HG03378 (cell line): ENCODE measurements around the gene FXYD6.
"Not testable (repeated sequence)": the region's sequence is repeated elsewhere in the genome, so short reads cannot be mapped to it uniquely, and the experiment has no call there.

Source experiments
- ATAC-seq: cut with Tn5 transposase; IDR thresholded peaks from one replicate; pipeline ENCODE4 v1.9.1; 2021; ENCODE audit warnings: mild to moderate bottlenecking, moderate library complexity; ENCODE audit not compliant: unreplicated experiment

Gene FXYD6

DNA sequence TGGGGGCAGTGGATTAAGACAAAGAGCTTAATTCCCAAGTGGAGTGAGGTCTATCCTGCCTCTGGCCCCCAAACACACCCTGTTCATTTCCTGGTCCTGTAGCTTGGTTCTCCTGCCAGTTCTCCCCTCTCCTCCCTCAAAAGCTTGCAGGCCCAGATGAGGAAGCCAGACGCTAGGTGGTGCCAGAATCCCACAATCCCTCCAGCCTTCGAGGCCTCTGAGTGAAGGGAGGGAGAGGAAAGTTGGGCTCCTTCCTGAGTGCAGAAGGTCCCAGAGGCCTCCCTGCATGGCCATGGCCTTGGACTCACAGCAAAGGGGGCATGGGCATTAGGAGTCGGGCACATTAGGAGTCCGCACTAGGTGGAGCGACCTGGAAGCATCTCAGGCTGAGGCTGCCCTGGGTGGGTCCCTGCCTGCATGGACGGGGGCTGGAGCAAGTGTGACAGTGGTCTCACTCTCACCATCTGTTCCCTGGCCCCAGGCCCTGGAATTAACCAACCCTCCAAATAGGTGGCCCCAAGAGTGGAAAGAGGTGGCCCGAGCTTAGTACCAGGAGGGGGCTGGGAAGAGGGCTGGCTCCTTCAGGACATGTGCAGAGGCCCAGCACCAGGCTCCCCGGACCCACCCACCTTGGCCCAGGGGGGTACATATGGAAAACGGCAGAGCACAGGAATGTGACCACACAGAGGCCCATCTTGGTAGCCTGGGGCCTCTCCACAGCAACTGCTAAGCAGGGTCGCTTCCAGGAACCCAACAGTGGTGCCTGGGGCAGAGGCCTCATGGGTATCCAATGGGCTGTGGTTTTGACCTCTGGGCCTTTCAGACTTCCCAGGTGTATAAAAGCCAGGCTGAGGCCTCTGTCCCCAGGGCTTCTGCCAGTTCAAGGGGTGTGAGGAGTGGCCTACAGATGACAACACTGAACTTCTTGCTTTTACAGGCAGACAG, 57.1 kb downstream of the FXYD6 start:
- ATAC-seq: no peak

DNA sequence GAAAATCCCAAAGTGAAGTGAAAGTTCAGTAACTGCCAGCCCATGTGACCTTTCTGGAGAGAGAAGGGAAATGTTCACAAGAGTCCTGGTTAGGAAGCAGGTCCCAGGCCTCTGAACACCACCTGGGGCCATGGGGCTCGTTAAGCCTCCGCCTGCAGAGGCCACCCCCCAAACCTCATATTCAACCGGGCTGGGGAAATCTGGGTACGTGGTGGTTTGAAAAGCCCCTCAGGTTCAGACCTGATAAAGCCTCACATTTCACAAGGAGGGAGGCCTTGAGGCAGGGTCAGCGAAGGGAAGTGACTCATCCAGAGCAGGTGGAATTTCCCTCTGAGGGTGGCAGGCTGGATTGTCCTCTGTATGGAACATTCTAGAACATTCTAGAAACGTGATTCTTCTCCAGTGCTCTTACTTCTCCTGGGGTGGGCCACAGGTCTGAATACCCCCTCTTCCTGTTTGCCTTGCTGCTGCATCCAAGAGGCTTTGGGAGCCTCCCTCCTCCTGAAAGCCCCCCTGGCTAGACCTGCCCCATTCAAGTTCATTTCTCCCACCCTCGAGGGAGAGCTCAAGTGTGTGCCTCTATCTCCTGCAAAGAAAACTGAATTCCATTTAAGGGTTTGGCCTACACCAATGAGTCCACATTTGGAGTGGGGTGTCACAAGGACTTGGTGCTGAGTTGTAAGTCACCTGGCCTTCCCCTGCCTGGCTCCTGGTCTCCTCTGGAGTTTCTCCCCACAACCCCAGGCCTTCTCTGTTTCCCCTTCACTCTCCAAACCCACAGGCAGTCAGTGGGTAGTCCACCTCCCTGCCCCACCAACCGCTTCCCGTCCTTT, 58.2 kb downstream of the FXYD6 start:
- ATAC-seq: peak; percentile 22

DNA sequence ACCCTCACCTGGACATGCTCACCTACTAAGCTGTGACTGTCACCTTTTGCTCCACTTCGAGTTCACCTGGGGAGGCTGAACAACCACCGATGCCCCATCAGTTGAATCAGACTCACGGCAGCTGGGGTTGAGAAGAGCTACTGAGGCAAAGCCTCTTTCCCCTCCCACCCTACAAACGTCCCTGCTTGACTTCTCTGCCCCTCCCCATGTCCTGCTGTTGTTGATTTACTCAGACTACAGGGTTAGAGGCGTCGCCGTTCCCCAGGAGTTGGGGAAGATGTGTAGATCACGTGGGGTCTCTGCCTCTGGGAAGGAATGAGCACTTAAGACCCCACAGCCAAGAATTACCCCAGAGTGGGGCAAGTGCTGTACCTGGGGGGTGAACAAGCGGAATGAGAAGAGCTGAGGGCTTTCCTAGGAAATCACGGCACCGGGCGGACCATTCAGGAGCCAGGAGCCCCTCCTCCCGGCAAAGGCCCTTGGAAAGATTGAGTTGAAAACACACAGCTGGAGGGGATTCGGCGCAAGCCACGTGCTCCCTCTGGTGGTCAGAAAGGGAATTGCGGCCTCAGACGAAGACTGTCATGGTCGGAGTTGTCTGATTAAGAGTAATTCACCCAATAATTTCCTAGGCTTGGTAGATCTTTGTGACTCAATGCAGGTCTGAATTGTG, 59.0 kb downstream of the FXYD6 start:
- ATAC-seq: peak; percentile 25

DNA sequence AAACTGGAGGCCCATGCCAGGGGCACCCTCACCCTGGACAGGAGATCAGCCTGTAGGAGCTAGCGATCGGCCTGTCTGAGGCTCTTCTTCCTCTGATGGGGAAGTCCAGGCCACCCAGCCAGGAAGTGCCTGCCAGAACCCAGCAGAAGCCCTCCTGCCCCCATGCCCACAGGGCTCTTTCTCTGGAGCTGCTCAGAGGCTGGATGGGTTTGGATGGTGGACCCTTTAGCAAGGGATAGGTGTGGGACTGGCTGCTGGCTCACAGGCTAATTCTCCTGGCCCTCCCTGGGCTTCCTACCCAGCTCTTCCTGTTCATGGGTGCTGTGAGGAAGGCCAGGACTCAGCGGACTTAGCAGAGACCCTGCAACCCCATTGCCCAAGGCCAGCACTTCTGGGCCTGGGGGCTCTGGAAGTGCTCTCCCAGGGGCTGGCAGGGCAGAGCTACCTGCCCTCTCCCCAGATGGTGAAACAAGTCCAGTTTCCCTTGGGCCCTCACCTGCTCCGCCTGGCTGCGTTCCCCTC, 59.6 kb downstream of the FXYD6 start:
- ATAC-seq: no peak

DNA sequence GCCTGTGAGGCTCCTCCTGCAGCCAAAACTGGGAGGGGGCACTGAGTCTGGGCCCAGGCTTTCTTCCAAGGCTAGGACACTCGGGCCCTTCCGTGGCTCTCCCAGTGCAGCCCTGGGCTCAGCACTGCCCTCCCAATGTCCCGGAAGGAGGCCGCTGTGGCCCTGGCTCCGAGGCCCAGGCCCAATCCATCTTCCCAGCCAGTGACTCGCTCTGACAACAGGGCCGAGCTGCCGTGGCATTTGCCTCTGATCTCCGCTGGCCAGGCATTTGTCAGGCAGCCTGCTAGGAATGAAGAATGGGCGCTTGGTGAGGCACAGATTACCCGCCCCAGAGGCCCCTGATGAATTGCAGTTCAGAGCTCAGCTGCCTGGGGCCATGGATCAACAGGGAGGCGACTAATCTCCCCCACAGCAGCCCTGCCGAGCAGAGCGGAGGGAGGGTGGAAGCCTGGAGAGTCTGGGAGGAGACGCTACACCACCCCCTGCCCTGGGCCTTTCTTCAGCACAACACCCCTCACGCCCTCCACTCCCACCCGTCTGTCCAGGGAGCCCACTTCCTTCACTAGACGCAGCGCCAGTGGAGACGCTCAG, 60.2 kb downstream of the FXYD6 start:
- ATAC-seq: no peak

DNA sequence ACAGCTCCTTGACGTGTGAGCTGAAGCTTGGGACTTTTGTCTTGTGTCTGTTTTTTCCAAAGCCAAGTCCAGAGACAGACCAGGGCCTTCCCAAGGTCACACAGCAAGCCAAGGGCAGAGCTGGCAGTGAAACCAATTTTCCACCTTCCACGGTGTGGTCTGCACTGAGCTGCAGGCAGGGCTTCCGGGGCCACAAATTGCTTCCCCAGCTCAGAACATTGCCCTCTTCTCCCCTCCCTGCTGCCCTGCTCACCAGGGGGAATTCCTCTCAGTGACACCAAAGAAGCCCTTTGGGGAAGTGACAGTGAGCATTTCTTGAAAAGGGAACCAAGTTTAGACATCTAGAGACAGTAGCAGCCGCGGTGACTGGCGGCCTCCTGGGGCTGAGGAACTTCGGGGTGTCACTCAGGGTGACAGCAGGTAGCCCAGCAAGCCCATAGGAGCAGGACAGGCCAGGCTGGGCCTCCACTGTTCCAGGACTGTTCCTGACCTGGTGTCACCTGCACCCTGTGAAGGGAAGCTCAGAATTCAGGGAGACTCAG, 61.1 kb downstream of the FXYD6 start:
- ATAC-seq: peak; percentile 70

DNA sequence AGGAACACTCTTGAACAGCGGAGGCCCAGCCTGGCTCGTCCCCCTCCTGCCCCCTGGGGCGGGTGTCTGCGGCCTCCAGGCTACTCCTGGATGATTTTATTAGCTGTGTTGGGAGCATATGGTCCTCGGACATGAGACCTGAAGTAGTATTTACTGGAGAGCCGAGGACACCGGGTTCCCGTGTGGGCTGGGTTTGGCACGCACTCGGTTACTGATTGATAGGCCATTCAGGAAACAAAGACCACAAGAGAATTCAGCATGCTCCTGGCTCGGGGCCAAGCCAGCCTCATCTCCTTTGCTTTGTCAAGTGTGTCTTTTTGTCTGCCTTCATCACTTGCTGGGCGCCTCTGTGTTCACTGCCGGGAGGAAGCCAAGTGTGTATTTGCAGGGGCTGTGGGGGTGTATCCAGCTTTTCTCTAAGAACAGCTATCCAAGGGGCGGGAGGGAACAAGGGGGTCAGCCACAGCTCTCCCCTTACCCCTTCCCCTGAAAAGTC, 61.6 kb downstream of the FXYD6 start:
- ATAC-seq: peak; percentile 36

DNA sequence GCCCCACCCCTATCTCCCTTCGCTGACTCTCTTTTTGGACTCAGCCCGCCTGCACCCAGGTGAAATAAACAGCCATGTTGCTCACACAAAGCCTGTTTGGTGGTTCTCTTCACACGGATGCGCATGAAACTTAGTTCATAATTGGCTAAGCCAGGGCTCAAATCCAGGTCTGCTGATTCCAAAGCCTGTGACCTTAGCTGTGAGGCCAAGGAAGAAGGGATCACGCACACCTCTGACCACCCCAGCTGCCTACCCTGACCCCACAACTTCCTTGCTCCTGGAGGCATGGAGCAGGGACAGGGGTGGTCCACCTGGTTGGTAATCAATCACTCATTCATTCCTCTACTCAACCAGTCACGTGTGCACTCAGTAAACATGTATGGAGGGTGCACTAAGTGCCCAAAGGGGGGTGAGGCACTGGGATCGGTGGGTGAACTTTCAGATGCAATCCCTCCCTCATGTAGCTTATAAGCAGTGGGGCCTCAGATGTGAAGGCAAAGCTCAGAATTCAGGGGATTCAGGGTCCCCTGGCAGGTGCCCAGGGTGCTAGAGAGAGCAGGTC, 62.2 kb downstream of the FXYD6 start:
- no peak for ATAC-seq

DNA sequence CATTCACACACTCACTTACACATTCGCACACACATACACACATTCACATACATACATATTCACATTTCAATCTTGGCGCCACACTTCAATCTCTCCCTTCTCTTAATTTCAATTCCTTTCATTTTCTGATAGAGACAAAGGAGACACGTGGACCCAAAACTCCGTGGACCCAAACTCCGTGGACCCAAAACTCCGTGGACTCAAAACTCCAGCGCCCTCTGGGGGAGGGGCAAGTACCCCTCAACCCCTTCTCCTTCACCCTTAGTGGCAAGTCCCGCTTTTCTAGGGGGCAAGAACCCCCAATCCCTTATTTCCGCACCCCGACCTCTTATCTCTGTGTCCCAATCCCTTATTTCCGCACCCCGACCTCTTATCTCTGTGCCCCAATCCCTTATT, 66.4 kb downstream of the FXYD6 start:
- not testable (repeated sequence) for ATAC-seq

DNA sequence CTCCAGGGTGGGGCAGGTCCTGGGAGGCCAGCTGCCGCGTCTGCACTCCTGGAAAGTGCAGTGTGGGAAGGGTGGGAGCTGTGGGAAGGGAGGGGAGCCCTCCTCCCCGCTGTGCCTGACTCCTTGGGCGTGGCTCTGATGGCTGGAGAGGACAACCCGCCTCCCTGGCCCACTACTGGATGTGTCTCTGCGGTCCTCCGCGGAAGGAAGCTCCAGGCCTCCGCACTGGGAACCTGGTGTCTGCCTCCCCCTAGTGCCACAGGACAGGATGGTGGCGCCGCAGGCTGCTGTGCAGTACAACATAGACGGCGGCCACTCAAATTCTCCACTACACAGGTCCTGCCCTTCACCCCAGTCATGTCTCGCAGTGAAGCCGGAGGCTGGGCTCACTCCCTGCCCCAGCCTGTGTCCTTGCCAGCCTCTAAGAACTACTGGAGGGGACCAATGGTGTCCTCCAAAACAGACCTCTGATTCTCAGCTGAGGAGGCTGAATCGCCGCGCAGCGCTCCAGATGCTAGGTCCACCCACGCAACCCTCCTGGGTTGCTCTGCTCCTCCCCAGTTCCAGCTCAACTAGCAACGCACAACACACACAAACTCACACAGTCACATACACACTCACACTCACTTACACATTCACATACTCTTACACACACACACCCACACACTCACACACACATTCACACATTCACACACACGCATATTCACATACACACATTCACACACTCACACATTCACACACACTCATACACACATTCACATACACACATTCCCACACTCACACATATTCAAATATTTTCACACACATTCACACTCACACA, 67.0 kb downstream of the FXYD6 start:
- no peak for ATAC-seq

DNA sequence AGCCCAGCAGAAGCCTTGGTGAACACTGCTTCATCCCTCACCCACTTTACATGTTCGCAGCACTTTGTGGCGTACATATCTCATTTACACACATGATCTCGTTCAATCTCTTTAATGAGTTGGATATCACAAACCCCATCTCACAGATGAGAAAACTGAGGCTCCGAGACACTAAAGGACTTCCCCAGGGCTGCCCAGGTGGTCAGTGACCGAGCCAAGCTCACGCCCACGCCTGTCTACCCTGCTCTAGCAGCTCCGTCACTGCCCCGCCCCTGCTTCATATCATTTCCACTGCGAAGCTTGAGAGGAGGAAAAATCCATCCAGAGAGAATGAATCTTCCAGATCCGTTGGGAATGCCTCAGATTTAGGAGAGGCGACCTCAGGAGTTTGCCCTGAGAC, 67.7 kb downstream of the FXYD6 start:
- no peak for ATAC-seq

DNA sequence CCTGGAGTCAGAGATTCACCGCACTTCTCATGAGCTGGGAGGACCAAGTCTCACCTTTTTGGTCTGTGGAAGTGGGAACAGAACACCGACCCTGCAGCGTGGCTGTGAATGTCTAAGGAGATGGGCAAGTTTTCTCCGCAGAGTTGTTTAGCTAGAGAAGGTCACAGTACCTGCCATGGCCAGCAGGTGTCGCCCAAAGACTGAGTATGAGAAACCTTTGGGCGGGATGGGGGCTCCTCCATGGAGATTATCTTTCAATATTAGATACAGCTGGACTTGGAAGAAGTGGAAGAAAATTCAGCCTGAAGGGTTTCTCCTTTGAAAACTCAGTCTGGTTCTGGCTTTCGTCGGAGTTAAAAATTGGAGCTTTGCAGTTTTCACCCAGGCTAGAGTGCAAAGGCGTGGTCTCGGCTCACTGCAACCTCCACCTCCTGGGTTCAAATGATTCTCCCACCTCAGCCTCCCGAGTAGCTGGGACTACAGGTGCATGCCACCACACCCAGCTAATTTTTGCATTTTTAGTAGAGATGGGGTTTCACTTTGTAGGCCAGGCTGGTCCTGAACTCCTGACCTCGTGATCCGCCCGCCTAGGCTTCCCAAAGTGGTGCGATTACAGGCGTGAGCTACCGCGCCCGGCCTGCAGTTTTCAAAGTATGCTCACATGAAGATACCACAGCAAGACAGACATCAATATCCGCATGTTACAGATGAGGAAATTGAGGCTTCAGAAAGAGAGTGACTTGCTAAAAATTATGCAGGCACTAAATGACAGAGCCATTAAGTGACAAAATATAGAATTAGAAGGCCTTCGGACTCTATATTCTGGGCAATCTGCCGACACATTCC, 68.8 kb downstream of the FXYD6 start:
- ATAC-seq: no peak

DNA sequence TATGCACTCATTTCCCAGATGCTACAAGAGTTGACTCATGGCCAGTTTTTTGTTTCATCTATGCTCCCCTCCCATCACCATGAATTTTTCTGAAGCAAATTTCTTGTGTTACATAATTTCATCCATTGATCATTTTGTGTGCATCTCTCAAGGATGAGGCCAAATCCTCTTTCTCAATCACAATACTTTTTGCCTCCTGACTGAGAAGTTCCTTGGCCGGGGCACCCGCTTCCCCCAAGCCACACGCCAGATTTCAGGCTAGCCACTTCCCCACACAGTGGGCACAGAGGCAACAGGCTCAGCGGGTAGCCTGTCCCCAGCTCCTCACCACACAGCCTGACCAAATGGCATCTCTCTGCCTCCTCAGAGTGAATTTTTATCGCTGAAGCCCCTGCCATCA, 69.6 kb downstream of the FXYD6 start:
- ATAC-seq: no peak

DNA sequence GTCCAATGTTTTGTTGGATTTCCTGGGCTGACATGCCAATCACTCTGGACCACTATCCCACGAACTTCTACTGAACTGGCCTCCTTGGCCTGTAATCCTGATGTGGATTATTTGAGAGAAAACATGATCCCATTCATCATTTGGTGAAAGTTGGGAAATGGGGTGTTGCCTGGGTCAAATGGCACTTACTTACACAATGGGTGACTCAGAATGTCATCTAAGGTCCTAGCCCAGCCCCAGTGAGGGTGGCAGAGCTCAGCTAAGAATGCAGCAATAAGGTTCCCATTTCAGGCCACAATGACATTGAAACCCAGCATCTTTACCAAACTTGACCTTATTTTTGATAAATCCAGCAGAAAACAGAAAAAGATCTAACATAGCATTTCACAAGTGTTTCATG, 71.4 kb downstream of the FXYD6 start:
- no peak for ATAC-seq

DNA sequence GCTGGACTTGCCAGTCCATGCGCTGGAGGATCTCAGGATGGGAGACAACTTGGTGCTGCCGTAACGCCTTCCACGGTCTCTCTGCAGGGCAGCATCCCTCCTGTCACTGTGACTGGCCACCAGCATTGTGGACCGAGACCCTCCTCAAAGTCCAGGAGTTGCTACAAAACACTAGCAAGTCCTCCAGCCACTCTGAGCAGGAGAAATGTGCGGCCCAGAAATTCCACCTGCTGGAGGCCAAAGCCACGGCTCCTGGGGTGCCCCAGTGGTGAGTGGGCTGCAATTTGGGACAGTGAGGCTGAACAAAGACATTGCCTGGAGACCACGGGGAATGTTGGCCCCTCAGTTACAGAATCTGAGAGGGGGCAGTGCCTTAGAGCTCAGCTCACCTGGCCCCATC, 72.6 kb downstream of the FXYD6 start:
- no peak for ATAC-seq

DNA sequence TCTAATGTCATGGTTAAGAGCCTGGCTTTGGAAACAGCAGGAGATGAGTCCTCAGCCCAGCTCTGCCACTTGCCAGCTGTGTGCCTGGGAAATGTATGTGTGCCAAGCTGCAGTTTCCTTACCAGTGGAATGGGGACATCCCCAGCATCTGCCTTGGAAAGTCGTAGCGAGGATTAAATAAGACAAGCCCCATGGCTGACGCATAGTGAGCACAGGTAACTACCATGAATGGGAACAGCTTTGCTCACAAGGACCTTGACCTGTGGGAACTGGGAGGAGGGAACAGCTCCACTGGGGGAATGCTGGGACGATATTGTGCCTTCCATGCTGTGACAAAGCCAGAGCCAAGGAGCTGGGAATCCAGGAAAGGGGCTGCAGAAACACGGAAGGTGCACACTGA, 76.8 kb downstream of the FXYD6 start:
- ATAC-seq: no peak

DNA sequence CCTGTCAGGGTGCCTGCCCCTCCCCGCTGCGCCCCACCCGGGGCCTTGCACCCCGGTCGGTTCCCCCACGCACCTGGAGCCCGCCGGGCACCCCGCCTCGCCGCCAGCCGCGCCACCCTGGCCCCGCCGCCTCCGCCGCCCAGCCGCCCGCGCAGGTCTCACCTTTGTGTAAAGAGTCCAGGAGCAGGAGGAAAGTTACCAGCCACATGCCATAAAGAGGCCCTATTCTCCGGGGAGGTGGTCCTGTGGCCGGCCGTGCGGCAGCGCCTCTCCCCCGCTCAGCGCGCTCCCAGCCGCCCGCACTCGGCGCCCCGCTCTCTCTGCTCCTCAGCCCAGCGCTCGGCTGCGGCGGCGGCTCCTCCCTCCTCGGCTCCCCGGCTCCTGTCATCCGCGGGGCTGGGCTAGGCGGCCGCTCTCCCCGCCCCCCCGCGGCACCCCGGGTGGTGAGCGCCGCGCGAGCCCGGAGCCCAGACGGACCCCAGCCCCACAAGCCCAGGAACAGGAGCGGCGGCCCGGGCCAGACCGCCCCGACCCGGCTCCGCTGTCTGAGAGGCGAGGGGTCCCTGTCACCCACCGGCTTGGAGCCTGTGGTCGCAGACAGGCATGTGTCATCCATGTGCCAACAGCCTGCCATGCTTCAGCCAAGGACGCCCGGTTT, 79.5 kb downstream of the FXYD6 start, which contains the start of gene DSCAML1:
Gene DSCAML1, minus strand, starts transcription at position 345 of the 658 bp plus-strand sequence. Its CDS starts 137 bp downstream, at position 208.
- ATAC-seq: no peak
